ENCODE results near the gene ZNF853. TPM values are rescaled to one million over a fixed set of nuclear protein-coding genes. Genes with fewer than 3 reads are reported as not detected.

ZNF853 gene
- total RNA-seq, 1 experiment from 2014 or later, result 1.4 TPM

DNA sequence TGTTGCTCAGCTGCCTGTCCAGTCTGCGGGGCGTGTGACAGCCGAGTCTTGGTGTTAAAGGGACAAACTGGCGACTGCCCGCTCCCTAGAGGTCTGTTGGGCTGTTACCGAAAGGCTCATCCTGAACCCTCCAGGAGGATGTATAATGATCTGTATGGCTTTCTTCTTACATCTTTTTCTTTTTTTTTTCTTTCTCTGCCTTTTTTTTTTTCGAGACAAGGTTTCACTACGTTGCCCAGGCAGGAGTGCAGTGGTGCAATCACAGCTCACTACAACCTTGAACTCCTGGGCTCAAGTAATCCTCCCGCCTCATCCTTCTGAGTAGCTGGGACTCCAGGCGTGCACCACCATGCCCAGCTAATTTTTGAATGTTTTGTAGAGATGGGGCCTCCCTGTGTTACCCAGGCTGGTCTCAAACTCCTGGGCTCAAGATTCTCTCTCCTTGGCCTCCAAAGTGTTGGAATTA lies 24.7 kb upstream of the ZNF853 start:
- TF ChIP-seq, protein P1, sequence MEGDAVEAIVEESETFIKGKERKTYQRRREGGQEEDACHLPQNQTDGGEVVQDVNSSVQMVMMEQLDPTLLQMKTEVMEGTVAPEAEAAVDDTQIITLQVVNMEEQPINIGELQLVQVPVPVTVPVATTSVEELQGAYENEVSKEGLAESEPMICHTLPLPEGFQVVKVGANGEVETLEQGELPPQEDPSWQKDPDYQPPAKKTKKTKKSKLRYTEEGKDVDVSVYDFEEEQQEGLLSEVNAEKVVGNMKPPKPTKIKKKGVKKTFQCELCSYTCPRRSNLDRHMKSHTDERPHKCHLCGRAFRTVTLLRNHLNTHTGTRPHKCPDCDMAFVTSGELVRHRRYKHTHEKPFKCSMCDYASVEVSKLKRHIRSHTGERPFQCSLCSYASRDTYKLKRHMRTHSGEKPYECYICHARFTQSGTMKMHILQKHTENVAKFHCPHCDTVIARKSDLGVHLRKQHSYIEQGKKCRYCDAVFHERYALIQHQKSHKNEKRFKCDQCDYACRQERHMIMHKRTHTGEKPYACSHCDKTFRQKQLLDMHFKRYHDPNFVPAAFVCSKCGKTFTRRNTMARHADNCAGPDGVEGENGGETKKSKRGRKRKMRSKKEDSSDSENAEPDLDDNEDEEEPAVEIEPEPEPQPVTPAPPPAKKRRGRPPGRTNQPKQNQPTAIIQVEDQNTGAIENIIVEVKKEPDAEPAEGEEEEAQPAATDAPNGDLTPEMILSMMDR (IDR thresholded peaks at IDR 0.05), result no peak
- 0 out of 2 replicates have a peak, but pooled peaks have one; percentile 44 for TF ChIP-seq SIN3A (IDR thresholded peaks at IDR 0.05; ENCODE audit: borderline replicate concordance, insufficient read depth, low read depth, low read length)
- ChIA-PET CTCF (interaction anchor here (0.7 to 0.9 kb wide), 2 partner anchors 32 to 74 kb away, joined by 3 to 9 read pairs; no protein-coding TSS in a partner anchor), POLR2A (interaction anchor here (0.7 kb wide), 1 partner anchor 110 kb away, joined by 3 read pairs; no protein-coding TSS in a partner anchor)
- Histone ChIP-seq H3K36me3 (ENCODE audit: control insufficient read depth, insufficient read depth, low read length) (peaks cover 3% of the 10 kb centered on the region), H3K27ac (ENCODE audit: low read length) (peak overlapping the region; percentile 78), H3K9me3 (ENCODE audit: control insufficient read depth, insufficient read depth, low read depth, low read length) (no peaks in the 10 kb centered on the region), H3K4me1 (ENCODE audit: control insufficient read depth, insufficient read depth, low read length) (peaks cover 8% of the 10 kb centered on the region), H3K4me3 (ENCODE audit: low read depth in 2 of 2, low read length in 2 of 2) (peak overlapping the region; percentile 66 to 90), H3K27me3 (ENCODE audit: control insufficient read depth, insufficient read depth, low read length) (no peaks in the 10 kb centered on the region)
- DNase-seq (ENCODE audit: low read depth, low spot score) (no peak), ATAC-seq (peak; percentile 68)
- in situ Hi-C loops (cut with HindIII; ENCODE audit: low pct_unique_long_range_greater_than_20kb, low sequenced_read_pairs) (no loop called here), intact Hi-C loops (cut with micrococcal nuclease; ENCODE audit: unreplicated experiment) (no loop called here)
- no TSS peak for BruUV-seq (replicated peaks)

DNA sequence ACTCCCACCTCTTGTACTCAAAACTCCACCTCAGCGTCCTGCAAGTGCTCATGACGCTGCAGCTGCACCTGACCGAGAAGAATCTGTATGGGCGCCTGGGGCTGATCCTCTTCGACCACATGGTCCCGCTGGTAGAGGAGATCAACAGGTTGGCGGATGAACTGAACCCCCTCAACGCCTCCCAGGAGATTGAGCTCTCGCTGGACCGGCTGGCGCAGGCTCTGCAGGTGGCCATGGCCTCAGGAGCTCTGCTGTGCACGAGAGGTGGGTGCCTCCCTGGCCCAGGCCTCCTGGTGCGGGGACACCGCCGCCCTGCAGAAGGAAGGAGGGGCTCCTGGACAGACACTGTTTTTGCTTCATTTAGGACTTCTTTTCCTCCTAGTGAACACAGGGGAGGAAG lies 15.3 kb upstream of the ZNF853 start:
- POLR2A ChIA-PET, result no interaction called here
- H3K36me3 ChIP-seq (ENCODE audit: control insufficient read depth, insufficient read depth, low read length), result no peaks in the 10 kb centered on the region; the same call in 1 of the 2 replicates
- BruUV-seq (replicated peaks), result no TSS peak
- H3K9me3 ChIP-seq (ENCODE audit: control insufficient read depth, insufficient read depth, low read depth, low read length), result no peaks in the 10 kb centered on the region
- intact Hi-C loops (cut with micrococcal nuclease; ENCODE audit: unreplicated experiment) (no loop called here), in situ Hi-C loops (cut with HindIII; ENCODE audit: low pct_unique_long_range_greater_than_20kb, low sequenced_read_pairs) (no loop called here)
- DNase-seq (ENCODE audit: low read depth, low spot score) (no peak), ATAC-seq (no peak)
- no peak overlapping the region for H3K27ac ChIP-seq (ENCODE audit: low read length)
- TF ChIP-seq, protein P2, sequence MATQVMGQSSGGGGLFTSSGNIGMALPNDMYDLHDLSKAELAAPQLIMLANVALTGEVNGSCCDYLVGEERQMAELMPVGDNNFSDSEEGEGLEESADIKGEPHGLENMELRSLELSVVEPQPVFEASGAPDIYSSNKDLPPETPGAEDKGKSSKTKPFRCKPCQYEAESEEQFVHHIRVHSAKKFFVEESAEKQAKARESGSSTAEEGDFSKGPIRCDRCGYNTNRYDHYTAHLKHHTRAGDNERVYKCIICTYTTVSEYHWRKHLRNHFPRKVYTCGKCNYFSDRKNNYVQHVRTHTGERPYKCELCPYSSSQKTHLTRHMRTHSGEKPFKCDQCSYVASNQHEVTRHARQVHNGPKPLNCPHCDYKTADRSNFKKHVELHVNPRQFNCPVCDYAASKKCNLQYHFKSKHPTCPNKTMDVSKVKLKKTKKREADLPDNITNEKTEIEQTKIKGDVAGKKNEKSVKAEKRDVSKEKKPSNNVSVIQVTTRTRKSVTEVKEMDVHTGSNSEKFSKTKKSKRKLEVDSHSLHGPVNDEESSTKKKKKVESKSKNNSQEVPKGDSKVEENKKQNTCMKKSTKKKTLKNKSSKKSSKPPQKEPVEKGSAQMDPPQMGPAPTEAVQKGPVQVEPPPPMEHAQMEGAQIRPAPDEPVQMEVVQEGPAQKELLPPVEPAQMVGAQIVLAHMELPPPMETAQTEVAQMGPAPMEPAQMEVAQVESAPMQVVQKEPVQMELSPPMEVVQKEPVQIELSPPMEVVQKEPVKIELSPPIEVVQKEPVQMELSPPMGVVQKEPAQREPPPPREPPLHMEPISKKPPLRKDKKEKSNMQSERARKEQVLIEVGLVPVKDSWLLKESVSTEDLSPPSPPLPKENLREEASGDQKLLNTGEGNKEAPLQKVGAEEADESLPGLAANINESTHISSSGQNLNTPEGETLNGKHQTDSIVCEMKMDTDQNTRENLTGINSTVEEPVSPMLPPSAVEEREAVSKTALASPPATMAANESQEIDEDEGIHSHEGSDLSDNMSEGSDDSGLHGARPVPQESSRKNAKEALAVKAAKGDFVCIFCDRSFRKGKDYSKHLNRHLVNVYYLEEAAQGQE (IDR thresholded peaks at IDR 0.05; ENCODE audit: insufficient read depth in 1 of 2, low read depth in 2 of 2, low read length in 1 of 2), result no peak
- no peak for TF ChIP-seq TCF7L2 (IDR thresholded peaks at IDR 0.05; ENCODE audit: low read depth, low read length)
- no peak for TF ChIP-seq POLR2AphosphoS5 (IDR thresholded peaks at IDR 0.05; ENCODE audit: low read depth, low read length)
- no peak for TF ChIP-seq SIN3A (IDR thresholded peaks at IDR 0.05; ENCODE audit: borderline replicate concordance, insufficient read depth, low read depth, low read length)
- TF ChIP-seq, protein P1 (IDR thresholded peaks at IDR 0.05), result no peak
- H3K4me3 ChIP-seq (ENCODE audit: low read depth in 2 of 2, low read length in 2 of 2), result no peak overlapping the region
- H3K4me1 ChIP-seq (ENCODE audit: control insufficient read depth, insufficient read depth, low read length), result no peaks in the 10 kb centered on the region
- CTCF ChIA-PET, result no interaction called here
- H3K27me3 ChIP-seq (ENCODE audit: control insufficient read depth, insufficient read depth, low read length), result no peaks in the 10 kb centered on the region
